CD4-positive, alpha-beta T cell (primary cell): ENCODE data around the gene COL20A1. TPM values are rescaled to one million over a fixed set of nuclear protein-coding genes. Genes with fewer than 3 reads are reported as not detected.

ENCODE experiments used
- ATAC-seq: fragments of 200-7000 bp; cut with Tn5 transposase; one replicate; pipeline ENCODE4 v1.10.0; 2022; ENCODE audit warnings: mild to moderate bottlenecking; ENCODE audit not compliant: poor library complexity
- CTCF ChIA-PET: fragments of 350-600 bp; sonication (Branson Sonifier 250); formaldehyde crosslinking; loops from one replicate; lab custom pipeline; 2021; ENCODE audit warnings: antibody characterized with exemption, inconsistent platforms; lab: Charles Lee
- POLR2A ChIA-PET: fragments of 350-600 bp; sonication (Branson Sonifier 250); formaldehyde crosslinking; loops from one replicate; lab custom pipeline; 2021; ENCODE audit warnings: antibody characterized with exemption, inconsistent platforms; lab: Charles Lee
- DNase-seq, 14 experiments: peaks; one replicate each; pipeline ENCODE4 v3.0.0-alpha.2; 2013 to 2020; ENCODE audit warnings: mixed read lengths in 2 of 14
- H3K27ac ChIP-seq, 2 donors: one replicate each; pipeline versions ENCODE4 v1.5.1 to v1.7.0; 2013; ENCODE audit warnings: low read length in 2 of 2, low read depth in 1 of 2, mild to moderate bottlenecking in 1 of 2
- H3K27me3 ChIP-seq, 2 experiments: 1 replicate in 1 of 2; 2 replicates in 1 of 2; pipeline versions ENCODE4 v1.6.1 to v1.7.0; 2013; ENCODE audit warnings: low read length in 2 of 2, control low read depth in 1 of 2, mild to moderate bottlenecking in 1 of 2, moderate library complexity in 1 of 2; ENCODE audit not compliant: insufficient read depth in 2 of 2, control insufficient read depth in 1 of 2
- H3K36me3 ChIP-seq: one replicate; pipeline ENCODE4 v1.6.1; 2013; ENCODE audit warnings: low read length, control low read depth; ENCODE audit not compliant: insufficient read depth
- H3K4me1 ChIP-seq: one replicate; pipeline ENCODE4 v1.6.1; 2013; ENCODE audit warnings: low read length, control low read depth; ENCODE audit not compliant: insufficient read depth
- H3K4me3 ChIP-seq: one replicate; pipeline ENCODE4 v1.5.1; 2013; ENCODE audit warnings: mild to moderate bottlenecking, low read length, moderate library complexity
- H3K9me3 ChIP-seq, 2 experiments: 1 replicate in 1 of 2; 2 replicates in 1 of 2; pipeline versions ENCODE4 v1.6.1 to v1.7.0; 2013; ENCODE audit warnings: low read length in 2 of 2, mild to moderate bottlenecking in 2 of 2, control low read depth in 1 of 2, moderate library complexity in 1 of 2; ENCODE audit not compliant: control insufficient read depth in 1 of 2, insufficient read depth in 1 of 2
- H3K27ac Mint-ChIP-seq: one replicate; pipeline ENCODE4 v1.8.0; 2020; ENCODE audit warnings: mixed read lengths
- H3K27me3 Mint-ChIP-seq: one replicate; pipeline ENCODE4 v1.8.0; 2021; ENCODE audit warnings: mixed read lengths
- H3K36me3 Mint-ChIP-seq: one replicate; pipeline ENCODE4 v1.8.0; 2021; ENCODE audit warnings: low read depth, mixed read lengths
- H3K4me1 Mint-ChIP-seq: one replicate; pipeline ENCODE4 v1.8.0; 2021; ENCODE audit warnings: low read depth, mixed read lengths
- H3K4me3 Mint-ChIP-seq: one replicate; pipeline ENCODE4 v1.8.0; 2020; ENCODE audit warnings: mild to moderate bottlenecking, mixed read lengths
- H3K9me3 Mint-ChIP-seq: one replicate; pipeline ENCODE4 v1.8.0; 2020; ENCODE audit warnings: mixed read lengths
- intact Hi-C, 2 experiments: fragments of 100-400 bp; cut with DNase I in 1 of 2; cut with micrococcal nuclease in 1 of 2; formaldehyde crosslinking; loops; one replicate each; pipeline versions ENCODE4 v1.15.1 to v1.9.0; 2023 to 2025; cut with DNase I, micrococcal nuclease
- total RNA-seq, 174 experiments: library from RNA in 2 of 174; stranded (reverse) in 2 of 174; gene quantifications; one replicate each; pipeline ENCODE4 v1.2.3 and lab custom pipeline; 2021 to 2026
- TF ChIP-seq, protein P1 (sequence below): fragments of 200-600 bp; IDR thresholded peaks from one replicate; pipeline ENCODE4 v1.8.0; 2022; ENCODE audit warnings: antibody characterized with exemption, mild to moderate bottlenecking

COL20A1 gene
- total RNA-seq, 2 experiments from 2014 or later = 0.03 TPM; not detected in 1

DNA sequence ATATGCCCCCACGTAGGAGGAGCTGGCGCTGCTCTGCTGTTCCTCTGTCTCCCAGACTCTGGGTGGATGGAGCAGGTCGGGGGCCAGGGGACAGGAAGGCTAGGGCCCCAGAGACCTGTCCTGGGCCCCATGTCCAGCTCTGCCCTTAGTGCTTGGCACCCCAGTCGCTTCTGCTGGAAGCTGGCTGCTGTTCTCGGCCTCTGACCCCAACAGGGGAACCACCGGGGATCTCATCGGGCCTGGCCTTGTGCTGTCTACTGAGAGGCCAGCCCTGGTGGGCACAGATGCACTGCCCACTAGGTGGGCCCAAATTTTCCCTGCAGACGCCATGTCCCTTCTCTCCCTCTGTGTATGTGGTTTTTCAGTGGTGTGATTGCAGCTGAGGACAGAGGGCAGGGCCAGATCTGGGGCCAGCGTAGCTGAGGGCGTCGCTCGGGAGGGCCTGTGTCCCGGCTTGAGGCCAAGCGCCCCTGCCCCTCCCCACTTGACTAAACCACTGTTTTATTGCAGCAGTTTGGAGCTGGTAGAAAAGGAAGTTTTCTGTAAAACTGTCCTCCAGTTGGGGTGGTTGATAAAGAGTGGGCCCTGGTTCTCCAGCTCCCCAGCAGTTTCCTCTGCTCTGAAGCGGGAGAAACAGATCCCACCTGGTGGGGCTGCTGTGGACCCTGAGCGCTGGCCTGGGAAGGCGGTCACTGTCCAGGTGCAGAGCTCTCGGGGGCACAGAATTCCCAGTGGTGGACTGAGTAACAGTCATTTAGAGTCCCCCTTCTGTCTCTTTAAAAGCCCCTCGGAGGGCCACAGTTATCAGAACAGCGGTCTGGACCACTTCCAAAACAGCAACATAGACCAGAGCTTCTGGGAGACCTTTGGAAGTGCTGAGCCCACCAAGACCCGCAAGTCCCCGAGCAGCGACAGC is 5.9 kb upstream of the COL20A1 start:
- Histone ChIP-seq H3K4me1 (peaks cover 31% of the 10 kb centered on the region), H3K36me3 (peaks cover 26% of the 10 kb centered on the region), H3K27me3 (no peaks in the 10 kb centered on the region), H3K4me3 (no peak overlapping the region), H3K27ac (no peak overlapping the region), H3K9me3 (no peaks in the 10 kb centered on the region)
- ChIA-PET CTCF (no interaction called here), POLR2A (interaction anchor here (1.1 kb wide), 1 partner anchor 14 kb away, joined by 4 read pairs; the partner anchor contains the start of gene ARFGAP1)
- no peak for DNase-seq
- Mint-ChIP-seq H3K27ac (no peak overlapping the region), H3K4me1 (peaks cover 4% of the 10 kb centered on the region), H3K27me3 (no peaks in the 10 kb centered on the region), H3K4me3 (no peak overlapping the region), H3K9me3 (no peaks in the 10 kb centered on the region), H3K36me3 (peaks cover 35% of the 10 kb centered on the region)
- ATAC-seq = no peak
- TF ChIP-seq, protein P1, sequence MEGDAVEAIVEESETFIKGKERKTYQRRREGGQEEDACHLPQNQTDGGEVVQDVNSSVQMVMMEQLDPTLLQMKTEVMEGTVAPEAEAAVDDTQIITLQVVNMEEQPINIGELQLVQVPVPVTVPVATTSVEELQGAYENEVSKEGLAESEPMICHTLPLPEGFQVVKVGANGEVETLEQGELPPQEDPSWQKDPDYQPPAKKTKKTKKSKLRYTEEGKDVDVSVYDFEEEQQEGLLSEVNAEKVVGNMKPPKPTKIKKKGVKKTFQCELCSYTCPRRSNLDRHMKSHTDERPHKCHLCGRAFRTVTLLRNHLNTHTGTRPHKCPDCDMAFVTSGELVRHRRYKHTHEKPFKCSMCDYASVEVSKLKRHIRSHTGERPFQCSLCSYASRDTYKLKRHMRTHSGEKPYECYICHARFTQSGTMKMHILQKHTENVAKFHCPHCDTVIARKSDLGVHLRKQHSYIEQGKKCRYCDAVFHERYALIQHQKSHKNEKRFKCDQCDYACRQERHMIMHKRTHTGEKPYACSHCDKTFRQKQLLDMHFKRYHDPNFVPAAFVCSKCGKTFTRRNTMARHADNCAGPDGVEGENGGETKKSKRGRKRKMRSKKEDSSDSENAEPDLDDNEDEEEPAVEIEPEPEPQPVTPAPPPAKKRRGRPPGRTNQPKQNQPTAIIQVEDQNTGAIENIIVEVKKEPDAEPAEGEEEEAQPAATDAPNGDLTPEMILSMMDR = no peak
- intact Hi-C loops = no loop called here

DNA sequence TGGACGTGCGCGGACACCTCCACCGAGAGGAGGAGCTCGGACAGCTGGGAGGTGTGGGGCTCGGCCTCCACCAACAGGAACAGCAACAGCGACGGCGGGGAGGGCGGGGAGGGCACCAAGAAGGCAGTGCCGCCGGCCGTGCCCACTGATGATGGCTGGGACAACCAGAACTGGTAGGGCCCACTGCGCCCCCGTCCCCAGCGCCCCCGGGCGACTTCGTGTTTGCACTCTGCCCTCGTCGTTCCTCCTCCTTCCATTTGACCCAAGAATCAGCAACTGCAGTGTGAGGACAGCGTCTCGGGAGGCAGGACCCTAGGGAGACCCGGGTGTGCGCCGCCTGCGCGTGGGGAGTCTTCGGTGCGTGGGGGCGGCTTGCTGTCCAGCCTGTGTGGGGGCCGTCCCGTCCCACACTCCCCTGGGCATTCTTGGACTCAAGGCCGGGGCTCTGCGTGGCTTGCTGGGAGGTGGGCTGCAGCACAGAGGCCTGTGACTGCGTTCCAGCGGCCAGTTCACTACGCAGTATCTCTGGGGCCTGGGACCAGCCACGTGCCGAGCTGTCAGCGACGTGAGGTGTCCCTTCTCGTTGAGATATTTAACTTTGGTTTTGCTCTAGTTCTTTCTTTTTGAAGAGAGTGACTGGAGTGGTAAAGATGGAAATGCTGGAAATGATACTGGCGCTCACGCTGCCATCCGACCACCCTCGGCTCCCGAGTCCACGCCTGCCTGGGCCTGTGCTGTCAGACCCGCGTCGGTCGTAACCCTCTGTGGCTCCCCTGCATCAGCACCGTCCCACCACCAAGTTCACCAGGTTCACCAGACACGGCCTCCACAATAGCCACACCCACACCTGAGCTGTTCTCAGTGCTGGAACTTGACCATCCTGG is 5.0 kb upstream of the COL20A1 start:
- H3K4me1 Mint-ChIP-seq = peaks cover 4% of the 10 kb centered on the region
- H3K9me3 Mint-ChIP-seq = no peaks in the 10 kb centered on the region
- peaks cover 31% of the 10 kb centered on the region for H3K4me1 ChIP-seq
- no peaks in the 10 kb centered on the region for H3K27me3 Mint-ChIP-seq
- H3K27ac ChIP-seq = no peak overlapping the region
- H3K4me3 ChIP-seq = no peak overlapping the region
- H3K27ac Mint-ChIP-seq = no peak overlapping the region
- peaks cover 28% of the 10 kb centered on the region for H3K36me3 Mint-ChIP-seq
- DNase-seq (no peak), ATAC-seq (no peak)
- H3K9me3 ChIP-seq = no peaks in the 10 kb centered on the region
- peaks cover 23% of the 10 kb centered on the region for H3K36me3 ChIP-seq
- TF ChIP-seq, protein P1 = no peak
- ChIA-PET POLR2A (interaction anchor here (1.1 kb wide), 1 partner anchor 15 kb away, joined by 4 read pairs; the partner anchor contains the start of gene ARFGAP1), CTCF (no interaction called here)
- no peaks in the 10 kb centered on the region for H3K27me3 ChIP-seq
- intact Hi-C loops = no loop called here
- H3K4me3 Mint-ChIP-seq = no peak overlapping the region

DNA sequence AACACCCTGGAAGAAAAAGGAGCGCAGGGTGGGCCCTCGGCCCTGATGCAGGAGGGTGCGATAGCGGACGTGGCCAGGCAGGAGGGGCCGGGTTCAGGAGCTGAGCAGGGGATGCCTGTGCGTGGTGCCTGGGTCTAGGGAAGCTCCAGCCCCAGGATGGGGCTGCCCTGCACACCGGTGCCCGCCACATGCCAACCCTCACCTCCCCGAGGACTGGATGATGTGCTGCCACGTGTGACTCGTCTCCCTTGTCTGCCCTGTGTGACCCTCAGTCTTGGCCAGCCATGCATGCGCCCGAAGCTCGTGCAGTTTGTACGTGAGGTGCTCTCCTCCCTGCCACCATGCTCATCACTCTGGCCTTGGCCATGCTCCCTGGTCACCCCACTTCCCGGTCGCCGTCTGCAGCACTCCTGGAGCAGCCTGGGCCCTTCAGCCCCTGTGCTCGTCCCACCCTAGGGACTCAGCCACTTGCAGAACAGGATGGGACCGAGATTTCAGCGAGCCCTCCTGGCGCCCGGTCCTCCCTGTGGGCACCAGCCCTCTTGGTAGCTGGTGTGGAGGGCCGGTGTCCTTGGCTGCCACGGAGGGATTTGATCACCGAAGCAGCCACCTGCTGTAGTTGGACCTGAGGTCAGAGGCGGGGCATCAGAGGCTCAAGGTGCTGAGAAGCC is 4.3 kb upstream of the COL20A1 start:
- intact Hi-C loops = no loop called here
- H3K4me3 Mint-ChIP-seq = no peak overlapping the region

More for the DNA sequence above, 4.3 kb upstream of the COL20A1 start:
- DNase-seq (no peak), ATAC-seq (no peak)
- Mint-ChIP-seq H3K27me3 (no peaks in the 10 kb centered on the region), H3K9me3 (no peaks in the 10 kb centered on the region), H3K36me3 (peaks cover 24% of the 10 kb centered on the region), H3K4me1 (peaks cover 4% of the 10 kb centered on the region), H3K27ac (peak overlapping the region; percentile 33)
- Histone ChIP-seq H3K27me3 (no peaks in the 10 kb centered on the region), H3K4me3 (no peak overlapping the region), H3K27ac (no peak overlapping the region), H3K4me1 (peaks cover 25% of the 10 kb centered on the region), H3K36me3 (peaks cover 23% of the 10 kb centered on the region), H3K9me3 (no peaks in the 10 kb centered on the region)
- ChIA-PET CTCF (no interaction called here), POLR2A (no interaction called here)
- TF ChIP-seq, protein P1 = no peak
